ENCODE data around the gene ILF3.

Gene ILF3

GRCh38 chr19:10653732-10654609 lies at the start of gene ILF3:
Gene ILF3 (plus strand): TSS chr19:10654346. CDS start chr19:10670606, 16,260 bp downstream.
- peak; percentile 94 to 99 (median 97) for DNase-seq (ENCODE audit: low read depth in 2 of 3, low spot score in 2 of 3)

- DNase-seq (ENCODE audit: low read depth in 2 of 3, low spot score in 2 of 3): no peak
Observed at GRCh38 chr19:10604460-10604980, 49.6 kb upstream of the ILF3 start.

GRCh38 chr19:10611907-10612306 lies 42.2 kb upstream of the ILF3 start:
- DNase-seq (ENCODE audit: low read depth in 2 of 3, low spot score in 2 of 3): no peak

- no peak for DNase-seq (ENCODE audit: low read depth in 2 of 3, low spot score in 2 of 3)
Observed at GRCh38 chr19:10612499-10613119, 41.5 kb upstream of the ILF3 start.

- no peak for DNase-seq (ENCODE audit: low read depth in 2 of 3, low spot score in 2 of 3)
Observed at GRCh38 chr19:10615429-10616023, 38.6 kb upstream of the ILF3 start.

- no peak for DNase-seq (ENCODE audit: low read depth in 2 of 3, low spot score in 2 of 3)
Observed at GRCh38 chr19:10617409-10618121, 36.6 kb upstream of the ILF3 start.

- no peak for DNase-seq (ENCODE audit: low read depth in 2 of 3, low spot score in 2 of 3)
Observed at GRCh38 chr19:10618846-10619245, 35.3 kb upstream of the ILF3 start.

GRCh38 chr19:10620786-10621185 lies 33.4 kb upstream of the ILF3 start:
- no peak for DNase-seq (ENCODE audit: low read depth in 2 of 3, low spot score in 2 of 3)

GRCh38 chr19:10621966-10622365 lies 32.2 kb upstream of the ILF3 start:
- no peak for DNase-seq (ENCODE audit: low read depth in 2 of 3, low spot score in 2 of 3)

GRCh38 chr19:10624585-10624984 lies 29.6 kb upstream of the ILF3 start:
- no peak for DNase-seq (ENCODE audit: low read depth in 2 of 3, low spot score in 2 of 3)

- DNase-seq (ENCODE audit: low read depth in 2 of 3, low spot score in 2 of 3): no peak
Observed at GRCh38 chr19:10625003-10625761, 29.0 kb upstream of the ILF3 start, which contains the start of gene SLC44A2. Gene SLC44A2 (plus strand): TSS chr19:10625553. CDS start chr19:10625634, 81 bp downstream.

- no peak for DNase-seq (ENCODE audit: low read depth in 2 of 3, low spot score in 2 of 3)
Observed at GRCh38 chr19:10625762-10626138, 28.4 kb upstream of the ILF3 start.

GRCh38 chr19:10631874-10632273 lies 22.3 kb upstream of the ILF3 start:
- DNase-seq (ENCODE audit: low read depth in 2 of 3, low spot score in 2 of 3): no peak

- no peak for DNase-seq (ENCODE audit: low read depth in 2 of 3, low spot score in 2 of 3)
Observed at GRCh38 chr19:10634430-10634829, 19.7 kb upstream of the ILF3 start.

- no peak for DNase-seq (ENCODE audit: low read depth in 2 of 3, low spot score in 2 of 3)
Observed at GRCh38 chr19:10634963-10635362, 19.2 kb upstream of the ILF3 start.

- no peak for DNase-seq (ENCODE audit: low read depth in 2 of 3, low spot score in 2 of 3)
Observed at GRCh38 chr19:10636304-10636972, 17.7 kb upstream of the ILF3 start.

GRCh38 chr19:10637894-10638293 lies 16.3 kb upstream of the ILF3 start:
- no peak for DNase-seq (ENCODE audit: low read depth in 2 of 3, low spot score in 2 of 3)

- DNase-seq (ENCODE audit: low read depth in 2 of 3, low spot score in 2 of 3): no peak
Observed at GRCh38 chr19:10639836-10640235, 14.3 kb upstream of the ILF3 start.

GRCh38 chr19:10640361-10640760 lies 13.8 kb upstream of the ILF3 start:
- DNase-seq (ENCODE audit: low read depth in 2 of 3, low spot score in 2 of 3): no peak

GRCh38 chr19:10641248-10641647 lies 12.9 kb upstream of the ILF3 start:
- no peak for DNase-seq (ENCODE audit: low read depth in 2 of 3, low spot score in 2 of 3)
